ENCODE results near the gene FOXL3.

- TF ChIP-seq, protein P1, sequence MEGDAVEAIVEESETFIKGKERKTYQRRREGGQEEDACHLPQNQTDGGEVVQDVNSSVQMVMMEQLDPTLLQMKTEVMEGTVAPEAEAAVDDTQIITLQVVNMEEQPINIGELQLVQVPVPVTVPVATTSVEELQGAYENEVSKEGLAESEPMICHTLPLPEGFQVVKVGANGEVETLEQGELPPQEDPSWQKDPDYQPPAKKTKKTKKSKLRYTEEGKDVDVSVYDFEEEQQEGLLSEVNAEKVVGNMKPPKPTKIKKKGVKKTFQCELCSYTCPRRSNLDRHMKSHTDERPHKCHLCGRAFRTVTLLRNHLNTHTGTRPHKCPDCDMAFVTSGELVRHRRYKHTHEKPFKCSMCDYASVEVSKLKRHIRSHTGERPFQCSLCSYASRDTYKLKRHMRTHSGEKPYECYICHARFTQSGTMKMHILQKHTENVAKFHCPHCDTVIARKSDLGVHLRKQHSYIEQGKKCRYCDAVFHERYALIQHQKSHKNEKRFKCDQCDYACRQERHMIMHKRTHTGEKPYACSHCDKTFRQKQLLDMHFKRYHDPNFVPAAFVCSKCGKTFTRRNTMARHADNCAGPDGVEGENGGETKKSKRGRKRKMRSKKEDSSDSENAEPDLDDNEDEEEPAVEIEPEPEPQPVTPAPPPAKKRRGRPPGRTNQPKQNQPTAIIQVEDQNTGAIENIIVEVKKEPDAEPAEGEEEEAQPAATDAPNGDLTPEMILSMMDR (IDR thresholded peaks at IDR 0.05) = no peak
- TF ChIP-seq POLR2AphosphoS5 (IDR thresholded peaks at IDR 0.05) (no peak), POLR2A (IDR thresholded peaks at IDR 0.05; ENCODE audit: low read depth) (no peak)
Measured at GRCh38 chr7:259751-260405, 30.1 kb upstream of the FOXL3 start.
